GM12878 (cell line): ENCODE measurements around the gene GABRP.

Experiments used
- PBX3 ChIP-seq: IDR thresholded peaks from 2 replicates; pipeline ENCODE4 v1.6.1; 2011; ENCODE audit warnings: mild to moderate bottlenecking, low read depth, low read length, moderate library complexity; ENCODE audit not compliant: insufficient replicate concordance
- POLR2A ChIP-seq: IDR thresholded peaks from 2 replicates; pipeline ENCODE4 v1.6.1; 2011; ENCODE audit warnings: low read depth, mild to moderate bottlenecking, low read length
- POLR2AphosphoS2 ChIP-seq: IDR thresholded peaks from 2 replicates; pipeline ENCODE4 v1.6.1; 2011; ENCODE audit warnings: low read depth, mild to moderate bottlenecking, low read length, improper control_type of control experiment, moderate library complexity

GRCh38 chr5:170741801-170742200 is 41.7 kb upstream of the GABRP start:
- no peak for TF ChIP-seq POLR2A
- TF ChIP-seq PBX3, result no peak
- no peak for TF ChIP-seq POLR2AphosphoS2
